ENCODE data around the gene COX6B1. TPM values are rescaled to one million over a fixed set of nuclear protein-coding genes. Genes with fewer than 3 reads are reported as not detected.
"Not testable (repeated sequence)": the region's sequence is repeated elsewhere in the genome, so short reads cannot be mapped to it uniquely, and the experiment has no call there.

The COX6B1 gene, protein sequence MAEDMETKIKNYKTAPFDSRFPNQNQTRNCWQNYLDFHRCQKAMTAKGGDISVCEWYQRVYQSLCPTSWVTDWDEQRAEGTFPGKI
- 100 to 1,000 TPM; 414 to 433 TPM for total RNA-seq

GRCh38 chr19:35648017-35648961, at the start of gene COX6B1:
COX6B1 (plus strand) TSS chr19:35648323; CDS start chr19:35651244, 2,921 bp downstream.
- Mint-ChIP-seq H3K27ac (peak within 1 kb of the TSS; percentile 93), H3K36me3 (peaks cover 6% of the 10 kb centered on the region), H3K9me3 (no peaks in the 10 kb centered on the region), H3K27me3 (no peaks in the 10 kb centered on the region), H3K4me3 (peak within 1 kb of the TSS; percentile 92), H3K4me1 (peaks cover 28% of the 10 kb centered on the region)
- peak; percentile 92 for DNase-seq

GRCh38 chr19:35601971-35602370, 46.2 kb upstream of the COX6B1 start:
- DNase-seq: no peak
- no peaks in the 10 kb centered on the region for H3K27me3 Mint-ChIP-seq
- H3K4me1 Mint-ChIP-seq: peaks cover under 1% of the 10 kb centered on the region
- no peak overlapping the region for H3K4me3 Mint-ChIP-seq
- H3K27ac Mint-ChIP-seq: no peak overlapping the region
- peaks cover 1% of the 10 kb centered on the region for H3K9me3 Mint-ChIP-seq
- no peaks in the 10 kb centered on the region for H3K36me3 Mint-ChIP-seq

- not testable (repeated sequence) for H3K4me1 Mint-ChIP-seq, H3K4me3 Mint-ChIP-seq, H3K27me3 Mint-ChIP-seq, H3K36me3 Mint-ChIP-seq, H3K27ac Mint-ChIP-seq, DNase-seq
- peaks cover 10% of the 10 kb centered on the region for H3K9me3 Mint-ChIP-seq
Observed at GRCh38 chr19:35604436-35604835, 43.7 kb upstream of the COX6B1 start.

DNA sequence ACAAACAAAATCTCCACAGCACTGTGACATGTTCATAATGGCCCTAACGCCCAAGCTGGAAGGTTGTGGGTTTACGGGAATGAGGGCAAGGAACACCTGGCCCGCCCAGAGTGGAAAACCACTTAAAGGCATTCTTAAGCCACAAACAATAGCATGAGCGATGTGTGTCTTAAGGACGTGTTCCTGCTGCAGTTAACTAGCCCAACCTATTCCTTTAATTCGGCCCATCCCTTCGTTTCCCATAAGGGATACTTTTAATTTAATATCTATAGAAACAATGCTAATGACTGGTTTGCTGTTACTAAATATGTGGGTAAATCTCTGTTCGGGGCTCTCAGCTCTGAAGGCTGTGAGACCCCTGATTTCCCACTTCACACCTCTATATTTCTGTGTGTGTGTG, 41.0 kb upstream of the COX6B1 start:
- not testable (repeated sequence) for H3K36me3 Mint-ChIP-seq, H3K27me3 Mint-ChIP-seq, H3K4me3 Mint-ChIP-seq, DNase-seq, H3K27ac Mint-ChIP-seq
- peaks cover 14% of the 10 kb centered on the region for H3K4me1 Mint-ChIP-seq
- H3K9me3 Mint-ChIP-seq: peaks cover 10% of the 10 kb centered on the region

GRCh38 chr19:35607661-35608060, 40.5 kb upstream of the COX6B1 start:
- Mint-ChIP-seq H3K4me3 (no peak overlapping the region), H3K27ac (no peak overlapping the region), H3K4me1 (peaks cover 16% of the 10 kb centered on the region), H3K36me3 (no peaks in the 10 kb centered on the region), H3K9me3 (peaks cover 10% of the 10 kb centered on the region), H3K27me3 (no peaks in the 10 kb centered on the region)
- no peak for DNase-seq

DNA sequence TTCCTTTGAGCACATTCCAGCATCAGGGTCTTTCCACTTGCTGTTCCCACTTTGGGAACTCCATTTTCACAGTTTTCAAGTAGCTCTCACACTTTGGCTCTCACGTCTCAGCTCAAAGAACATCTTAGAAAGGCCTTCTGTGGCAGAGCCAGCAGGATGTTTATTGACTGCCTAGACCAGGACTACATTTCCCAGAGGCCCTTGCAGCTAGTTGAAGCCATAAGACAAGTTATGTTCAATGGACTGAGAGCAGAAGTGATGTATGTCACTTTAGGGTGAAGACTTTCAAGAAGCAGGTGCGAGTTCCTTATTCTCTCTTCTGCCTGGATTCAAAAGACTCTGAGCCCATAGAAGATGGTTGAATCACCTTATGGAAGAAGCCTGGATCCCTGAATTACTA, 39.9 kb upstream of the COX6B1 start:
- H3K27me3 Mint-ChIP-seq: no peaks in the 10 kb centered on the region
- peaks cover 16% of the 10 kb centered on the region for H3K4me1 Mint-ChIP-seq
- DNase-seq: no peak
- H3K27ac Mint-ChIP-seq: no peak overlapping the region
- H3K4me3 Mint-ChIP-seq: no peak overlapping the region
- H3K36me3 Mint-ChIP-seq: no peaks in the 10 kb centered on the region
- H3K9me3 Mint-ChIP-seq: peaks cover 10% of the 10 kb centered on the region

- no peaks in the 10 kb centered on the region for H3K36me3 Mint-ChIP-seq
- peak overlapping the region; percentile 72 for H3K27ac Mint-ChIP-seq
- no peak overlapping the region for H3K4me3 Mint-ChIP-seq
- H3K4me1 Mint-ChIP-seq: peaks cover 22% of the 10 kb centered on the region
- peak; percentile 10 for DNase-seq
- no peaks in the 10 kb centered on the region for H3K27me3 Mint-ChIP-seq
- H3K9me3 Mint-ChIP-seq: peaks cover 10% of the 10 kb centered on the region
Observed at GRCh38 chr19:35609851-35610353, 38.2 kb upstream of the COX6B1 start.

- no peaks in the 10 kb centered on the region for H3K27me3 Mint-ChIP-seq
- H3K4me3 Mint-ChIP-seq: peak overlapping the region; percentile 85
- no peak for DNase-seq
- peaks cover 9% of the 10 kb centered on the region for H3K9me3 Mint-ChIP-seq
- H3K36me3 Mint-ChIP-seq: peaks cover 4% of the 10 kb centered on the region
- H3K27ac Mint-ChIP-seq: peak overlapping the region; percentile 57
- H3K4me1 Mint-ChIP-seq: peaks cover 22% of the 10 kb centered on the region
Observed at GRCh38 chr19:35612224-35612558, 35.9 kb upstream of the COX6B1 start.

DNA sequence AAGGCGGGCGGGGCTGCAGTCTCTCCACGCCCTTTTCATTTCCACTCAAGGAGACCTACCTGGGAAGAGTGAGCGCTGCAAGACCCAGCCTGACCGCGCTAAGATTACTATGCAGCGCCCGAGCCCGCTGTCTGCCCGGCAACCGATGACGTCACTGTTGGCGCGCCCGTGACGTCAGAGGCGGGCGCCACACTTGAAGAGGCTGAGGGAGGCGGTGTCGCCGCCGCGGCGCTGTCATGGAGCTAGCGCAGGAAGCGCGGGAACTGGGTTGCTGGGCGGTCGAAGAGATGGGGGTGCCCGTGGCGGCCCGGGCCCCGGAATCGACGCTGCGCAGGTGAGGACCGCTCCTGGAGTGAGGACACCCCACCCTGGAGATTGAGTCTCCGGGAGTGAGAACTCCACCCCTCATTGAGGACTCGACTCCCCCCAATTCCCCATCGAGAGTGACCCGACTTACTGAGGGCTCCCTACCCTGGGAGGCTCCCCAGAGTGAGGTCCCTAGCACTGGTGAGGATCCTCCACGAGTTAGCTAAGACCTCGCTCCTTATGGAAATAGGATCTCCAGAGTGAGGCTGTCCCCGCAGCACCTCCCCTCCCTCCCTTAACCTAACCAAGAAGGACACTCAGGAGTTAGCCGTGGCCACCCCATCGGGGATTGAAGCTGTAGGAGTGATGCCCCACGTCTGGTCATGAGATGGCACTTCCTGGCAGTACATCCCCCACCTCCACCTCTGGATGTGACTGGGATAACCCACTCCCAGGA, 35.4 kb upstream of the COX6B1 start, which contains the start of gene HAUS5:
Gene HAUS5 (plus strand): TSS at position 177 of the 763 bp plus-strand sequence. CDS start 60 bp downstream, at position 237.
- peak within 1 kb of the TSS; percentile 88 for H3K27ac Mint-ChIP-seq
- peak within 1 kb of the TSS; percentile 85 for H3K4me3 Mint-ChIP-seq
- H3K4me1 Mint-ChIP-seq: peaks cover 22% of the 10 kb centered on the region

DNA sequence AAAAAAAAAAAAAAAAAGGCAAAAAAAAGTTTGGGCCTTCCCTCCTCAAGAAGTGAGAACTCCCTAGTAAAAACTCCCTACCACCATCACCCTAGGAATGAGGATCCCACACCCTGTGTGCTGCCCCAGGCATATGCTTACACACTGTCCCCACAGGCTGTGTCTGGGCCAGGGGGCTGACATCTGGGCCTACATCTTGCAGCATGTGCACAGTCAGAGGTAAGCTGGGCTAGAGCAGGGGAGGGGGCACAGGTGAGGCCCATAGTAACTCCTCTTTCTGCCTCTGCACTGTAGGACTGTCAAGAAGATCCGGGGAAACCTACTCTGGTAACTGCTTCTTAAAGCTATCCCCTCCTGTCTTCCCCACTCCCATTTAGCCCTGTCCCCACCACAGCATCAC, 34.5 kb upstream of the COX6B1 start:
- DNase-seq: no peak
- H3K36me3 Mint-ChIP-seq: peaks cover 4% of the 10 kb centered on the region

More for the DNA sequence above, 35.4 kb upstream of the COX6B1 start, which contains the start of gene HAUS5:
- peak; percentile 98 for DNase-seq
- peaks cover 6% of the 10 kb centered on the region for H3K9me3 Mint-ChIP-seq
- H3K27me3 Mint-ChIP-seq: no peaks in the 10 kb centered on the region
- H3K36me3 Mint-ChIP-seq: peaks cover 4% of the 10 kb centered on the region

DNA sequence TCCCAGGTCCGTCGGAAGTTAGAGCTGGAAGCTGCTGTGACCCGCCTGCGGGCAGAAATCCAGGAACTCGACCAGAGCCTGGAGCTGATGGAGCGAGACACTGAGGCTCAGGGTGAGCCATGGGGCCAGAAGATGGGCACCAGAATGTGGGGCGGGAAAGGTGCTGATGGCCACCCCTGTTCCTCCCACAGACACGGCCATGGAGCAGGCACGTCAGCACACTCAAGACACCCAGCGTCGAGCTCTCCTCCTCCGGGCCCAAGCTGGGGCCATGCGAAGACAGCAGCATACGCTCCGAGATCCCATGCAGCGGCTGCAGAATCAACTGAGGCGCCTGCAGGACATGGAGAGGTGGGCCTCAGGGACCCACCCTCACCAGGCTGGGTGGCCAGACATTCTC, 33.1 kb upstream of the COX6B1 start:
- no peaks in the 10 kb centered on the region for H3K27me3 Mint-ChIP-seq
- peaks cover 14% of the 10 kb centered on the region for H3K4me1 Mint-ChIP-seq
- H3K4me3 Mint-ChIP-seq: no peak overlapping the region
- peaks cover 4% of the 10 kb centered on the region for H3K36me3 Mint-ChIP-seq
- H3K9me3 Mint-ChIP-seq: no peaks in the 10 kb centered on the region
- no peak for DNase-seq
- no peak overlapping the region for H3K27ac Mint-ChIP-seq

More for the DNA sequence above, 34.5 kb upstream of the COX6B1 start:
- Mint-ChIP-seq H3K27me3 (no peaks in the 10 kb centered on the region), H3K4me3 (peak overlapping the region; percentile 85), H3K27ac (peak overlapping the region; percentile 88), H3K4me1 (peaks cover 22% of the 10 kb centered on the region), H3K9me3 (peaks cover under 1% of the 10 kb centered on the region)

- Mint-ChIP-seq H3K27me3 (no peaks in the 10 kb centered on the region), H3K27ac (no peak overlapping the region), H3K4me3 (no peak overlapping the region), H3K4me1 (no peaks in the 10 kb centered on the region), H3K9me3 (no peaks in the 10 kb centered on the region), H3K36me3 (peaks cover 6% of the 10 kb centered on the region)
- DNase-seq: no peak
Observed at GRCh38 chr19:35618857-35619256, 29.3 kb upstream of the COX6B1 start.

GRCh38 chr19:35619290-35619923, 28.7 kb upstream of the COX6B1 start:
- Mint-ChIP-seq H3K36me3 (peaks cover 6% of the 10 kb centered on the region), H3K4me3 (no peak overlapping the region), H3K27me3 (no peaks in the 10 kb centered on the region), H3K27ac (no peak overlapping the region), H3K9me3 (no peaks in the 10 kb centered on the region), H3K4me1 (no peaks in the 10 kb centered on the region)
- DNase-seq: no peak

- no peak overlapping the region for H3K27ac Mint-ChIP-seq
- no peak overlapping the region for H3K4me3 Mint-ChIP-seq
- H3K4me1 Mint-ChIP-seq: no peaks in the 10 kb centered on the region
- peaks cover 6% of the 10 kb centered on the region for H3K36me3 Mint-ChIP-seq
- H3K9me3 Mint-ChIP-seq: no peaks in the 10 kb centered on the region
- no peak for DNase-seq
- no peaks in the 10 kb centered on the region for H3K27me3 Mint-ChIP-seq
Observed at GRCh38 chr19:35620001-35620400, 28.1 kb upstream of the COX6B1 start.
